IPS DF 4.7 (cell line): ENCODE results near the gene FOXP1.
"Not testable (repeated sequence)": the region's sequence is repeated elsewhere in the genome, so short reads cannot be mapped to it uniquely, and the experiment has no call there.

Source experiments
- DNase-seq: peaks from one replicate; pipeline ENCODE4 v3.0.0-alpha.2; 2013; ENCODE audit warnings: low spot score; ENCODE audit errors: extremely low read depth

FOXP1 gene

DNA sequence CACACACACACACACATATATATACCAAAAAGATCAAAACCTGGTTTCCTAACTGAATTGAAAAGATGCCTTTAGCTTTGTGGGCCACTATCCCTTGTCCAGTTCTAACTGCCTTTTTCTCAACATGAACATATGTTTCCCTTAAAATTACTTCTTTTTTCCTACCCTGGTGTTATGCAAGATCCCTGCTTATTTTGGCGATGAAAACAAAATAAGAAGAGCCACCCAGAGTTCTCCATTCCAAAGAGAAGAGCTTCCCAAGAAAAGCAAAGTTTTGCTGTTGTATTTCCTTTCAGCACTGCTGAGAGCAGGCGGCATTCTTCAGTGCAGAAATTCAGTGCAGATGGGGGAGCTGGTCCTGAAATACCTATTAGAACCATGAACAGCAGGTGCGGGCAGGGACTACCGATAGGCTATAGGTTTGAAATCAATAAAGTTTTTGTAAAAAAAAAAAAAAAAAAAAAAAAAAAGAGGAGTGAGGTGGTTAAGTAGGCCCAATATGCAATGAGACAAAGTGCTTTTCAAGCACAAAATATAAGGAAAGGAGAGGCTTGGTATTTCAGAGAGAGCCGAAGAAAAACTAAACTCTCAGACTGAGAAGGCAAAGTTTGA, 238.0 kb downstream of the FOXP1 start:
- DNase-seq: no peak

GRCh38 chr3:71341721-71342120, 241.8 kb downstream of the FOXP1 start:
- DNase-seq: no peak

- DNase-seq: no peak
These were observed 244.5 kb downstream of the FOXP1 start for GRCh38 chr3:71339049-71339448.

DNA sequence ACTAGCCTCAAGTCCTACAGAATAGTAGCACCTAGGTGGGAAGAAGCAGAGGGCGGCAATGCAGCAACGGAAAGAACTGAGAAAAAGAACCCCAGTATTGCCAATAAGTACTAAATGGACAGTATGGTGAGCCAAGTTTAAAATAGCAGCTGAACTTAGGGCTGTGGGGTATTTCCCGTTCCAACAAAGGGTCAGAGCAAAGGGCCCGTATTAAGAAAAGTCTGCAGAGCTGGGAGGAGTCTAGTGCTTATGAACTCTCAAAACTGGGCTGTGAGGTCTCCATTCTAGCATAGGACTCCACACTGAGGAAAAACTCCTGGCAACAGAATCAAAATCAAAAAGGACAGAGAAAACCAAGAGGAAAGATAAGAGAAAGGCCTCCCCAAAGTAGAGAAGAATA, 250.7 kb downstream of the FOXP1 start:
- DNase-seq: no peak

GRCh38 chr3:71330909-71331308, 252.6 kb downstream of the FOXP1 start:
- DNase-seq: no peak

DNA sequence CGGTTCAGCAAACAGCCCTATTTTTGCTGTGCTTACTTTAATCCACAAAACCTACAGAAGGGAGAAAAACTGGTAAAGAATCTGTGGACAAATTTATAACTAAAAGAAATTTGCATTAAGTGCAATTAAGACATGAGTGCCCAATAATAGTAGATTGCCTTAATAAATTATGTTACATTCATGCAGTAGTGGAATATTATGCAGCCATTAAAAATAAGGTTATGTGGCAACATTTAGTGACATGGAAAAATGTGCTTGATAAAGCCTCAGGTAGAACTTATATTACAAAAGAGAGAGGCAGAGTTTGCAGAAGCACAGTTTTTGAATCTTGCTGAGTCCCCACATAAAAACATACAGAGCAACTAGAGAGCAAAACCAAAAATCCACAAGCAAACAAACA, 253.0 kb downstream of the FOXP1 start:
- DNase-seq: no peak

DNA sequence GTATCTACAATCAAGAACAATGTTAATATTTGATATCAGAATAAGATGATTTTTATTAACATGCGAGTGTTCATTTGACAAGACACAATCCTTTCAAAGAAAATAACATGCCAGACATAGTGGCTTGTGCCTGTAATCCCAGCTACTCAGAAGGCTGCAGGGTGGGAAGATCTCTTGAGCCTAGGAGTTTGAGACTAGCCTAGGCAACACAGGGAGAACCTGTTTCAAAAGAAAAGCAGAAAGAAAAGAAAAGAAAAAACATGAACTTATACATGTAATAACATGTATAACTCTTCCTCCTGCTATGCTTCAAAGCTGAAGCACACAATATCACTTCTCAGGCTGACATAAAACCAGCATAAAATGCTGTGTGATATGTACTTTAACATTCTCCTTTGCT, 253.7 kb downstream of the FOXP1 start:
- DNase-seq: no peak

DNA sequence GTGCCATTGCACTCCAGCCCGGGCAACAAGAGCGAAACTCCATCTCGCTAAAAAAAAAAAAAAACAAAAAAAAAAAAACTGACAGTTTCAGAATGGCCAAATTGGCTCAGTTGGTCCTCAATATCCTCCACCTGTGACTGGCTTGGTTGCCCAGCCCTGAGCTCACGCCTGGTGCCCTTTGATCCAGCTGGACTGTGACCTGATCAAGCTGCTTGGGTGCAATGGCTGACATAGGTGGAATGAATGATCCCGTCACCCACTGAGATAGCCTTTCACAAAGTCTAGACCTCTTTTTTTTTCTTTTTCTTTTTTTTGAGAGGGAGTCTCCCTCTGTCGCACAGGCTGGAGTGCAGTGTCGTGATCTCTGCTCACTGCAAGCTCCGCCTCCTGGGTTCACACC, 254.6 kb downstream of the FOXP1 start:
- no peak for DNase-seq

DNA sequence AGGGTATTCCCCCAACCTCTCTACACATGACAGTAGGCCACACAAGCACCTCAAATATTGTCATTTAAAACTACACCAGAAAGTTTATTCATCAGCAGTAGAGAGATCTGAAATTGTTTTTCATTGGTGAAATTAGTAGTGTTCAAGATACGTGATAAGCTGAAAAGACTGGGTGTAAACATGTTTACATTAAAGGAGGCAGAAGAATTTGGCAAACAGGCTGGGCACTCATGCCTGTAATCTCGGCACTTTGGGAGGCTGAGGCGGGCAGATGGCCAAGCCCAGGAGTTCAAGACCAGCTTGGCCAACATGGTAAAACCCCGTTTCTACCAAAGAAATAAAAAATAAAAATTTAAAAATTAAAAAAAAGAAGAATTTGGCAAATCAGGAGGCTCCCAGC, 255.6 kb downstream of the FOXP1 start:
- no peak for DNase-seq

DNA sequence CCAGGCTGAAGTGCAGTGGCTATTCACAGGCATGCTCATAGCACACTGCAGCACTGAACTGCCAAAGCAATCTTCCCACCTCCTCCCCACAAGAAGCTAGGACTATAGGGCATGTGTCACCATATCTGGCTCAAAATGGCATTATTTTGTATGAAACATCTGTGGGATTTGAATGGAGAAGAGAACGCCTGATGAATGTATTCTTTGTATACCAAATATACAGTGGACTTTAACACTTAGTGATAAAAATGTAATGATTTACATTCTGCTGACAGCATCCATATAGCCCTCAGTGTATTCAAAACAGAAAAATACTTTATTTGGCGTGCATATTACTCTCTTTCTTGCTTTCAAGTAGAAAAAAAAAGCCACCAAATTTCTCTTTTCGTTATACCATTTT, 257.8 kb downstream of the FOXP1 start:
- DNase-seq: no peak

DNA sequence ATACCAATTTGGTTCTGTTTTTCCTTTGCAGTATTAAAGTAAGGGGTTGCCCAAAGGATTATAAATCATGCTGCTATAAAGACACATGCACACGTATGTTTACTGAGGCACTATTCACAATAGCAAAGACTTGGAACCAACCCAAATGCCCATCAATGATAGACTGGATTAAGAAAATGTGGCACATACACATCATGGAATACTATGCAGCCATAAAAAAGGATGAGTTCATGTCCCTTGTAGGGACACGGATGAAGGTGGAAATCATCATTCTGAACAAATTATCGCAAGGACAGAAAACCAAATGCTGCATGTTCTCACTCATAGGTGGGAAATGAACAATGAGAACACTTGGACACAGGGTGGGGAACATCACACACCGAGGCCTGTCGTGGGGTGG, 259.3 kb downstream of the FOXP1 start:
- not testable (repeated sequence) for DNase-seq

DNA sequence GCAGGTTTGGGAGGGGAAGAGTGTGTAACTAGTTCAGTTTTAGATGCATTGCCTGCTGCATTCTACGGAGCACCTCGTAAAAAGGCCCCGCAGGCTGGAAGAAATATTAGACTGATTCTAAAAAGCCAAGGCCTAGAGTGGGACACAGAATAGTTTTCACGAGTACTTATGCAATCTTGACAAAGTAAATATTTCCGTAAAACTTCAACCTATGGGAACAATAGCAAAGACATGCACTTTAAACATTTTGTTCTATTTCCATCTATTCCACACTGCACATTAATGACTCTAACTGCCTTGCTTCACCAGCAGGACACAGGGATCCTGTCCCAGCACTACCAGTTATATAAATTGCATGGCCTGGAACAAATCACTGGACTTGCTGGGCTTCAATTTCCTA, 260.0 kb downstream of the FOXP1 start:
- no peak for DNase-seq

GRCh38 chr3:71322154-71322553, 261.4 kb downstream of the FOXP1 start:
- DNase-seq: no peak

DNA sequence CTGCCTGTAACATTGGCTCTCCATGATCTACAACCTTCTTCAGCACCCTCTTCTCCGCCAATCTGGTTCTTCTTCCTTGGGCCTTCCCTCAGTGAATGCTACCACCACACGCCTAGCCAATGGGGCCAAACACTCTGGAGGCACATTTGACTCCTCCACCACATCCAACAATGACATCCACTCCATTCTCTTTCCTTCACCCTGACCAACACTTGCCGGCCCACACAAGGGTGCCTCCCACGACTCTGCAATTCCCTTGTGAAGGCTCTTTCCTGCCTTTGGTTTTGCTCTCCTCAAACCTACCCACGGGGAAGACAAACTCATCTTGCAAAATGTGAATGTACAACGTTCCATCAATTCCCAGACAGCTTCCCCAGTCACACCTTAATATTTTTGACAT, 263.8 kb downstream of the FOXP1 start:
- no peak for DNase-seq

DNA sequence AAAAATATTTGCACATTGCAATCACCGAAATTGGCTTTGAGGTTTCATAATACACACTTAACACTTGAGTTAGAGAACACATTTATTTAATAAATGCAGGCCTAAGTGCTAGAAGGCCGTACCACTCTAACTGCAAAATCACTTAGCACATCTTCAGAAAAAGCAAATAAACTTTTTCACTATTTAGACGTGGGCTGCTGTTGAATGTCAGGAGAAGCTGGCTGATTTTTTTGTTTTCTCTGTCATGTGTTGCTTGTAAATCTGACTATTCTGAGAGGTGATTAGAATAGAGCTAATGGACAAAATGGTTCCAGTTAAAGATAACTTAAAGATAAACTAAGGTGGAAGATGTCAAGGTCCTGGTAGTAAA, 265.1 kb downstream of the FOXP1 start:
- no peak for DNase-seq

DNA sequence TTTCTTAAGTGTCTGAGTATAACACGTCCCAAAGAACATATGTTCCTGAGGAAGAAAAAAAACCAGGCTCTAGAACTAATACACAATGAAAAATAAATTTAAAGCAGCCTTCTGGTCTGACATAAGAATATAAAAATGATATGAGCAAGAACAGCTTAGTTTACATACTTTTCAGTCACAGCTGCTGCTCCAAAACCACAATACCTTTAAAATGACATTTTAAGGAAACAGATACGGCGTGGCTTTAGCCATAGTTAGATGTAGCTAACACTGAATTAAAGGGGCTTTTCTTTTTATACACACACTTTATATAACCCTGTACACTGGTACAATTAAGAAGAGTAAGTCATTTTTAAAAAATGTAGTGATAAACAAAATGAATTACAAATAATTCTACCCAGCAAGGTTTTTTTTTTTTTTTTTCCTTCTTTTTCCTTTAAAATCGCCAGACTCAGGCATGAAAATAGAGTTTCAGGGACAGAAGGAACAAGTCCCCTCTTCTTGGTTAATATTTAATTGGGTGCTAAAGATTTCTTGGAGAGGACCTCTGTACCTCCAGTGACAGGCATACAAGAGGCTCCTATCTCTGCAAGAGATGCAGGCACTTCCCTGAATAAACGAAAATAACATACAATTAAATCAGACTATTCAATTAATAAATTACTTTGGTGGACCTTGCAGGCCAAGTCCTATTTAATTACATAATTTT, 265.6 kb downstream of the FOXP1 start:
- no peak for DNase-seq

DNA sequence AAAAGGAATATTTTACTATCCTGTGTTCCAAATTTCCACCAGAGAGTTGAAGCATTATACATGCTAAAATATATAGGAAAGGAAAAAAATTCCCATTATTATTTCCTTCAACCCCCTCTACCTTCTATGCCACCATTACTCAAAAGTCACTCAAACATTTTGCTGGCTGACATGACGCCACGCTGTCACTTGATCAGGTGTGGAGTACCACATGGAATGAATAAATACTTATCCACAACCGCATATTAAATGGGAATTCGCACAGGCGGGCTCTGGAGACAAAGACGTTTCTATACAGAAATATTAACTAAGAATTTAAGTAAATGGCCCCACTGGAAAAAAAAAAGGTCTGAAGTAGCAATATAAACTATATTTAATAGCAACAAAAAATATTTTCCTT, 266.4 kb downstream of the FOXP1 start:
- no peak for DNase-seq

GRCh38 chr3:71316066-71316777, 267.3 kb downstream of the FOXP1 start:
- no peak for DNase-seq

DNA sequence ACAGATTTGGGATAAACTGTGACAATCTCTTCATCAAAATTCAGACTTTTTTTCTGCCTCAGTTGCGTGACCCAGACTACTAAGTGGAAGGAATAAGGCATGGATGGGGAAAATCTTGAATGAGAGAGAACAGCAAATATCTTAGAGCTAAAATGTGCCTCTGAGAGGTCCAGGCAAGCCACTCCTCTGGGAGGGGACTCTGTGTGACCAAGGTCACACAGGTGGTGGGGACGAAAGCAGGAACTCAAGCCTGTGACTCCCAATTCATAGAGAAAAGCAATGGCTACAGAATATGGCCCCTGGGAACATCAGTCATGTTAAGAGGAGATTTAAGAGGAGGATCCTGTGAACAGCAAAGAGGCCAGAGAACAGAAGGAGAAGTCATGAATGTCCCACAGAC, 268.1 kb downstream of the FOXP1 start:
- DNase-seq: no peak

DNA sequence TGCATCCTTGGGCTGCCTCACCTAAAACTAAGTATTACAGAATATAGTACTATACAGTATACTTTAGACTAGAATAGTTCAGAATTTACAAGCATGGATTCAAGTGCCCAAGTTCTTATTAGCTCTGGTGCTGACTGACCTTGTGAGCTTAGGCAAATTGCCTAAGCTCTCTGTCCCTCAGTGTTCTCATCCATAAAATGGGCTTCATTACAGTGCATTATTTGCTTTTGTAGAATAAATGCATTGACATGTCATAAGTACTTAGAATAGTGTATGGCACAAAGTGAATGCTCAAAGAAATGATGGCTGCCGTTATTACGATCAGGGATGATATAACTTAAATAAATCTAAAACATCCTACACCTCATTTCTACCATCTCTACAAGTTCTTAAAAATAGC, 269.7 kb downstream of the FOXP1 start:
- DNase-seq: no peak

- DNase-seq: no peak
These were observed 271.1 kb downstream of the FOXP1 start for GRCh38 chr3:71312461-71312860.

- no peak for DNase-seq
These were observed 271.9 kb downstream of the FOXP1 start for GRCh38 chr3:71311661-71312046.
